IPS-11a (cell line): ENCODE measurements around the gene HK1.

Experiments
- H3K4me3 ChIP-seq: one replicate; pipeline ENCODE4 v1.5.1; 2013; ENCODE audit warnings: low read depth, low read length, control low read depth

The HK1 gene

DNA sequence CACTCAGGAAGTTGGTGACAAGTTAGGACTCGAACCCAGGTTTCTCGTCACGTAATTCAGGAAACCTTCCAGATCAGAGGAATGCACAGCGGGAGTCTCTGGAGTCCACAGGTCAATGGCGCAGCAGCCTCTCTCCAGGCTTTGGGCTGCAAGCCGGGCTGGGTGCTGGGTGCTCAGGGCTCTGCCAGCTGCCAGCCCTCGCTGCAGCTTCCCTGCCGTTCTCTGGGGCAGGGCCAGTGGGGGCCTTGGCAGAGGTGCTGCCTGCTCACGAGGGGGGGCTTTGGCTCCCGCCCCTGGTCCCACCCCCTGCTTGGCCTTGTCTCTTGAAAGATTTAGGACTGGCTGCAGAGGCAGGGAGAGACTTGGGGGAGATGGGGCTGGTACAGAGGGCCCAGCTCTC is 138.4 kb downstream of the HK1 start, which contains the start of gene TACR2:
TACR2 (minus strand) TSS at position 224 of the 400 bp plus-strand sequence. CDS start 595 bp downstream, outside the sequence.
- no peak within 1 kb of the TSS for H3K4me3 ChIP-seq

DNA sequence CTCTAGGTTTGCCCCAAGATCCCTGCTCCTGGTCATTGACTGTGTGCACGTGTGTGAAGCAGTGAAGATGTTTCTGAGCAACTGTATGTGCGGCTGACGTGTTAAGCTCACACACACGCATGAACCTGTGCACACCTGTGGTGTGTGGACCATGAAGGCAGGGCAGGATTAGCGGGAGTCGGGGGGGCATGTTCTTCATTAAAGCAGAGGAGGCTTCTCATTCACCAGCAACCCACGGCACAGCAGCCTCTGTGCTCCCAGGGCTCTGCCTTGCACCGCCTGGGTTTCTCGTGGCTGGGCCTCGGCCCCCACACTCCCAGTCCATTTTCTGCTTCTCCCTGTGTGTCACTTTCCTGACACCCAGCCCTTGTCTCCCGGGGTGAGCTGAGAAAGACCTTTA is 139.2 kb downstream of the HK1 start:
- H3K4me3 ChIP-seq, result no peak overlapping the region

DNA sequence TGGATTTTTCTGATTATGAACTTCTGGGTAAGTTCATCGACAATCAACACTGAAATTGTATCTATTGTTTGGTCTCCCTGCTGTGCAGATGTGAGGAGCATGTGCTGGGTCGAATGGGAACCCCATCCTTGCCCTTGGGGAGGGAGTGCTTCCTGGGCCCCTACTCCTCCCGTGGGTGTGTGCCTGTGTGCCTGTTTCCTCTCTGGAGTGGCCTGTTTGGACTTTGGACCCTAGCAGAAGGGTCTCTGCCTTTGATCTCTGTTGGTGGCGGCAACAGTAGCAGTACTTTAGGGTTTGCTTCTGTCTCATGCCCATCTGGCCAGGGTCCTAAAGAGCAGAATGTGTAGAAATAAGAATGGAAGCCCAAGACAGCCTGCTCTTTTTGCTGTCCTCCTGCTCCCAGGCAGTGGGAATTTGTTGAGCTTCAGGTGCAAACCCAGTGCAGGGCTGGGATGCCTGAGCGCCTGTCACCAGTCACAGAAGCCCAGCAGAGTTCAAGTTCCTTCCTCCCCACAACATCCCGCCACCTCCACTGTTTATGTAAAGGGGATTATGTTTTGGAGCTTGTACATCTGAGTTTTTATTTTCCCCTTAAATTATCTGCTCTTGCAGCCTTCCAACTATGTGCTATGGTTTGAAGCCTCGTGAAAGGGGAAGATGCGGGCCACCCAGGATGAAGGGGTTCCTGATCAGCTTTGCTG is 139.9 kb downstream of the HK1 start:
- H3K4me3 ChIP-seq, result no peak overlapping the region

DNA sequence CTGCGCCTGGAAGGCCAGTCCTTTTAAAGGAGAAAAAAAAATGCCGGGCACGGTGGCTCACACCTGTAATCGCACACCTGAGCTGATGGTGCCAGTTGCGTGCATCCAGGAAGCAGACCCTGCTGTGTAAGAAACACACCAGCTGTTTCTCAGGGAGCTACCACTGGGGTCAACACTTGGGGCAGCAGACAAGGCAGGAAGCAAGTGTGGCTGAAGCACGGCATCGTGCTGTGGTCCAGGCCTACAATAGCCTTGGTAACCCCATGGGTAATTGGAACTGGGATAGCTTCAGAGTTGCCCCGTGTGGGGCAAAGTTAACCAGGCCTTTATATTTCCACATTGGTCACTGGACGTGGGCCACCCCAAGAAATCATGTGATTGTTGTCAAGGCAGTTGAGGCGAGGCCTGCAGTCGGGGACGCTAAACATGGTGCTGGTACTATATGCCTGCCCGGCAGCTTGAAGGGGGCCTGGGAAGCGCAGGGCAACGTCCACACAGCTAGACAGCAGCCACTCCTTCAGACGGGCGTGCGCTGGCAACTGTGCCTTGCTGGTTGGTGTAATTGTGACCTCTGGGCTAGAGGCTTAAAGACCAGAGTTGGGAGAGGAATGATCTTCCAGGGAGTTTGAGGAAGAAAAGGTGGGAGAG is 140.9 kb downstream of the HK1 start:
- H3K4me3 ChIP-seq, result no peak overlapping the region

DNA sequence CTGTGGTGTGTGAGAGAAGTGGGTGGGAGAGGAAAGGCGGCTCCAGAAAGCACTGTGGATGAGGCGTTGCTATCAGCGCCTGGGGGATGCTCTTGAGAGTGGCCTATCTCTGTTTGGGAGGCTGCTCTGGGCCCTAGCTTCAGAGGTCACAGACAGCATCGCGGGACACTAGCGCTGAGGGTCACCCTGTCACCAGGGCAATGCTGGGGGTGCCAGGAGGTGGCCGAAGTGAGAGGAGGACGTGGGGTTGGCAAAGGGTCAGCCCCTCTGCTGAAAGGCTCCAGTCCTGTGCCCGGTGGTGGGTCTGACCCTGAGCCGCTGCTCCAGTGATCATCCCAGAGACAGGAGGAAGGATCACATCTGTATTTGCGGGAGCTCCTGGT is 141.4 kb downstream of the HK1 start:
- H3K4me3 ChIP-seq, result no peak overlapping the region

DNA sequence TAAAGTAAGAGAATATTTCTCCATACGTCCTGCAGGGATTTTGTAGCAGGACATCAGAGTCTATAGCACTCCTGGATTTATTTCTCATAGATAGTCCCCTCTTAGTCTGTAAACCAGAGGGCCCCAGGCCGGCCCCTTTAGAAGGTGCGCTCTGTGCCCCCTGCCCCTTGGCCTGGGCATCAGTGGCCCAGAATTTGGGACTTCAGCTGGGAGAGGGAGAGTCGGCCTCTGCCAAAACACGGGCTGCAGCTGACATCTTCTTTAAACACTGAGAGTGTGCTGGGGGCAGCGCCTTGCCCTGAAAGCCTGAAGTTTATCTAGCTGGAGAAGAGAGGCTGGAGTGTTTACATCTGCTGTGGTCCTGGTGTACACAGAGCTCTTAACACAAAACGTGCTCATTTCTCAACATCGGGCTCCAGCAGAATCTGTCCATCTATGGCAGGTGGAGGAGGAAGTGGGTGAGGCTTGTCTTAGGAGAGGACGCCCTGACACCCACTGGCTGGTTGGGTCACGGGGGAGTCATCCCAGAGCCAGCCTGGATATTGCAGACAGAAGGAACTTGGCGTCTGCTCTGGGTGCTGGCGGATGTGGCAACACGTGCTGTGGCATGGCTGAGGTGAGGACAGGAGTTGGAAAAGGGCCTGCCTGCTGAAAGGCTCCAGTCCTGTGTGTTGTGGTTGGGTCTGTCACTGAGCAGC is 143.5 kb downstream of the HK1 start:
- no peak overlapping the region for H3K4me3 ChIP-seq

DNA sequence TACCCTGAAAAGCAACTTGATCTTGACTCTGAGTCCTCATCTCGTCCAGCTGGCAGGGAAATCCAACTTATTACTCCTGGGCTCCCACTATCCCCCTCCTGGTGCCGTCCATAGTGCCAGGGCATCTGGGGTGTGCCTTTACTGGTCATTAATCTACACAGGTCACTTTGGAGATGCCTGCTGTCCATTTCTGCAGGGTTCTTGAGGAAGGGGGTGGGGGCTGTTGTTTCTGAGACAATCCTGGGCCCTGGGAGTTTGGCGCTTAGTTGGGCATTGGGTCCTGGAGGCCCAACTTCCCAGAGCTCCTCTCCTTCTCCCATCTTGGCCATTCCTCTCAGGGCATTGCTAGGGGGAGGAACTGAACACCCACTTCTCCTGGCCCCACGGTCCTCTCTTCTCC is 144.4 kb downstream of the HK1 start:
- H3K4me3 ChIP-seq, result no peak overlapping the region

DNA sequence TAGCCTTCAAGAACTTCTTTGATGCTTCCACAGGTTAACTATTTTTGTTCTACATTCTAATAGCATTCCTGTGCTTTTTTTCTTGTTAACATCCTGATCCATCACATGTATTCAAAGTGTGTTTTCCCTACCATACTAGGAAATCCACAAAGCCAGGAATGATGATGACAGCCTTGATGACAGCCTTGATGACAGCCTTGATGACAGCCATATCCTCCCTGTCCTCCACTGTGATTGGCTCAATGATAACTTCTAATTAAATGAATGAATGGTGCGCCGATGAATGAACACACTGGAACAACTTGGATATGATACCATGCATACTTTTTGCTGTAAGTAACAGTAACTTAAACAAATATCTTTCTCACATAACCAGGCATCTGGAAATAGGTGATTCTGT is 146.7 kb downstream of the HK1 start:
- H3K4me3 ChIP-seq, result no peak overlapping the region

DNA sequence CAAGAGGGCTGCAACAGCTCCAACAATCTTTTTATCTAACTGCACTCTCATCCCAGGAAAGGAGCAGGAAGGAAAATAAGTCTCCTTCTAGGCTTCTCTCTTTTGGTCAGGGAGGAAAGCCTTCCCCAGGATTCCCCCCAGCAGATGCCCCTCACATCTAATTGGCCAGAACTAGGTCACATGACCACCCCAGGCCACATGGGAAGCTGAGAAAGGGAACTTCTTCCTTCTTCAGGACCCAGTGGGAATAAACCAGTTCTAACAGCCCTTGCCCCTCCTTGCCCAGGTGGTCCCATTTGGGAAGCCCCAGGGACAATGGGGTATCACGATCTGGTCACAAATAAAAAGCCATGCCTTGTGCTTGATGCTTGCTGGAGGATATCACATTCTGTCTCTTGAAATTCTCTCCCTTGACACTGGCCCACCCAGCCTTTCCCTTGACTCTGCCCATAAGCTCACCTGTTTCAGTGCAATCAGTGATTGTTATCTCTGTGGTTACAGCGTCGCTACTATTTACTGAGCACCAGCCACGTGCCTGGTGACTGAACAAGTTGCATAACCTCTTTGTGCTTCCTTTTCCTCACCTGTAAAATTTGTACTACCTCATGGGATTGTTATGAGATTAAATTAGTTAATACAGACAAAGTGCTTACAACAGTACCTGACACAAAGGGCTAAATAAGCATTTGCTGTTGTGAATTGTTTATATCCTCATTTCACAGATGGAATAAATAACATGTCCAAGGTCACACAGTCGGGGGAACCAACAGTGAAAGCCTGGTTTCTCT is 147.4 kb downstream of the HK1 start:
- no peak overlapping the region for H3K4me3 ChIP-seq

DNA sequence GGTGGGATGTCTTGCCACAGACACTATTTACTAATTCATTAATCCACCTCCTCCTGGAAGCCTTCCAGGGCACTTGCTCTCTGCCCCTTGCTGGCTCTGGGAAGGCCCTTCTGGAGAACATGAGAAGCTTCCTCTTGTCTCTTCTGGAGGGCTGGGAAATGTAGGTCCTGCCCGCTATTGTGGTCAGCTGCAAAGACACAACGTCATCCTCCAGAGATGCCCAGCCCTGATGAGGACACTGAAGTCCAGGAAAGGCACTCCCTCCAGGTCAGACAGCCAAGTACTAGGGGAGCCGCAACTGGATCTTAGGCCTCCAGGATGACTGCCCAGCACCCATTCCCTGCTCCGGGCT is 148.1 kb downstream of the HK1 start:
- H3K4me3 ChIP-seq, result no peak overlapping the region

DNA sequence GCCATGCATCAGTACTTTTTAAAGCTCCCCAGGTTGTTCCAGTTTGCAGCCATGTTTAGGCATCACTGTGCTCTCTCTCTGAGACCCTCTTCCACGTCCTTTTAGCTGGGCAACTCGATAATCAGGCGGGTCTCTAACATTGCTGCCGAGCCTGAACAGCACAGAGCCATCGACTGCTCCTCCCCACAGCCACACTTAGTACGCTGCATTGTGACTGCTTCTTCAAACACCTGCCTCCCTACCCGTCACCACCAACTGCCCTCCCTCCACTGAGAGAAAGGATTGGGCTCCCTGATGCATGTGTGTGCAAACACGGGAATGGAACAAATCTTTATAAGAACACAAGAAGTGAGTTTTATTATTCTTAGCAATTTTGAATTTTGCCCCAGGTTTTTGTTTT is 149.9 kb downstream of the HK1 start:
- H3K4me3 ChIP-seq, result no peak overlapping the region

DNA sequence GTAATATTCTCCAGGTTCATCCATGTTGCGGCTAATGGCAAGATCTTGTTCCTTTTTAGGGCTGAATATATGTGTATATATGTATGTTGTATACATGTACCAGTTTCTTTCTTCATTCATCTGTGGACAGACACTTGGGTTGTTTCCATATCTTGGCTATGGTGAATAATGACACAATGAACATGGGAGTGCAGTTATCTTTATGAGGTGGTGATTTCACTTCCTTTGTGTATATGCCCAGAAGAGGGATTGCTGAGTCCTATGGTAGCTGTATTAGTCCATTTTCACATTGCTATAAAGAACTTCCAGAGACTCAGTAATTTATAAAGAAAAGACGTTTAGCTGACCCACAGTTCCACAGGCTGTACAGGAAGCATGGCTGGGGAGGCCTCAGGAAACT is 155.9 kb downstream of the HK1 start:
- no peak overlapping the region for H3K4me3 ChIP-seq

DNA sequence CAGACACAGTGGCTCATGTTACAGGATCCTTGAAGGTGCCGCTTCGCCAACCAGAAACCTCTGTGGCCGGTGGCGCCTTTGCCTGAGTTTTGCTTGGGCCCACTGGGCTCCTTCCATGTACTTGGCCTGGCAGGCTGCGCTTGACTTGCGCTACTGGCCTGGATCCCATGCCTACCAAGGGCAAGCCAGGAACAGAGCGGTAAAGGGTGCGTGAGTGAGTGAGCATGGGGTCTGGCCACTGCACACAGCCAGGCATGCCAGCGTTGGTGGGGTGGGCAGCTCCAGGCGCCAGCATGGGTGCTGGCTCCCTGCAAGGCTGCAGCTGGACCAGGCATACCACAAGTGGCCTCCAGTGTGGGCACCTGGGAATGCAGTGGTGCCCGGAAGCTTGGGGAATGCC is 156.6 kb downstream of the HK1 start:
- no peak overlapping the region for H3K4me3 ChIP-seq

DNA sequence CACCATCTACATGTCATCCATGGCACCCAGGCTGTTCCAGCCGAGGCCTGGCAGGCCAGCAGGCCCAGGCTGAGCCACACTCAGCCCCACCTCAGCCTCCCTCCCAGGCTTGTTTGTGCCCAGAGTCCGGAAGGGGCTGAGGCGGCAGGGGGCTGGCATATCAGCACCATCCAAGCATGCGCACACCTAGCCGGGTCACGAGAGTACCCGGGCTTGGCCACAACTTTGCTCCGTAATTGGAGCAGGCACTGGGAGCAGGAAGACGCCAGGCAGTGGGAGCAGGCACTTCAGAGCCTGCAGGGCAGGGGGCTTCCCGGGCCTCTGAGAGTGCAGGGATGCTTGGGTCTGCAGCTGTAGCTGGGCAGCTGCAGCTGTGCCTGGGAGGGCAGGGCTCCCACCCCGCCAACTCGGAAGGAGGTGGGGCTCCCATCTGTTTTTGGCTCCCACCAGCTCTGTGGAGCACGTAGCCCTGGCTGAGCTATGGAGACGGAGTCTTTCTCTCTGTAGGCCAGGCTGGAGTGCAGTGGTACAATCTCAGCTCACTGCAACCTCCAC is 157.7 kb downstream of the HK1 start:
- no peak overlapping the region for H3K4me3 ChIP-seq

DNA sequence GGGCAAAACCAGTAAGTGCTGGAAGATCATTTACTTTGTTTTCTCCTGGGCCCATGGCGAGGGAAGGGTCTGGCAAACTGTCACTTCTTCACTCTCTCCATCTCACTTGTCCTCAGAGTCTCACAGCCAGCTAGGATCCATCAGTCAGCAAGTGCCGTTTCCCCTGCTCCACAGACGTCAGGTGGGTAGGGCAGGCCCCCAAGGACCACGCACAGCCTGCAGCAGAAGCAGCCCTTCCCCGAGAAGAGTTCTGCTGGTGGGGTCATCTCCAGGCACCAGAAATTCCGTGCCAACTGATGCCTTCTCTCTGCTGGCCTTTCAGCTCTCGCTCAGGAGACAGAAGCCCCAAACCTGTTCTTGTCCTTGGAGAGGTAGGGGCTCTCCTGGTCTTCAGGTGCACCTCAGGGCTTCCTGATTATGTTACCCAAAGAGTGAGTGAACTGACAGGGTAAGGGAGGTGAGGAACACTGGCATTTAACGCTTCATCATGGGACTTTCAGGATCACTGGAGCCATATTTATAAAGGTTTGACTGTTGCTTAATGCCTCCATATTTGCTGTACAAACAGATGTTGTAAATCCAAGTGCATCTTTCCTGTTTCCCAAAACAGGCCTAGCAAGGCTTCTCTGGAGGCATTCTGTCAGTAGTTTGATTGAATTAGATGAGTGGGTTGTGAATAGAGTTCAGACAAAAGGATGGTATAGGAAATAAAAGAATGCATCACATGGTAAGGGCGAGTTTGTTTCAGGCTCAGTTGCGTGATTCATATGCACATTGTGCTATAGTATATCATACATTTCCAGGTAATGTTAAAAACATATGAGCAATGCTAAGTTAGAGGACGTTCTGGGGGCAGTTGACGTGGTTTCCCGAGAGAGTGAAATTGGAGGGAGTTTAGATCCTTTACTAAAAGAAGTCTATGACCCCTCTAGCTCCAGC is 159.3 kb downstream of the HK1 start:
- no peak overlapping the region for H3K4me3 ChIP-seq

DNA sequence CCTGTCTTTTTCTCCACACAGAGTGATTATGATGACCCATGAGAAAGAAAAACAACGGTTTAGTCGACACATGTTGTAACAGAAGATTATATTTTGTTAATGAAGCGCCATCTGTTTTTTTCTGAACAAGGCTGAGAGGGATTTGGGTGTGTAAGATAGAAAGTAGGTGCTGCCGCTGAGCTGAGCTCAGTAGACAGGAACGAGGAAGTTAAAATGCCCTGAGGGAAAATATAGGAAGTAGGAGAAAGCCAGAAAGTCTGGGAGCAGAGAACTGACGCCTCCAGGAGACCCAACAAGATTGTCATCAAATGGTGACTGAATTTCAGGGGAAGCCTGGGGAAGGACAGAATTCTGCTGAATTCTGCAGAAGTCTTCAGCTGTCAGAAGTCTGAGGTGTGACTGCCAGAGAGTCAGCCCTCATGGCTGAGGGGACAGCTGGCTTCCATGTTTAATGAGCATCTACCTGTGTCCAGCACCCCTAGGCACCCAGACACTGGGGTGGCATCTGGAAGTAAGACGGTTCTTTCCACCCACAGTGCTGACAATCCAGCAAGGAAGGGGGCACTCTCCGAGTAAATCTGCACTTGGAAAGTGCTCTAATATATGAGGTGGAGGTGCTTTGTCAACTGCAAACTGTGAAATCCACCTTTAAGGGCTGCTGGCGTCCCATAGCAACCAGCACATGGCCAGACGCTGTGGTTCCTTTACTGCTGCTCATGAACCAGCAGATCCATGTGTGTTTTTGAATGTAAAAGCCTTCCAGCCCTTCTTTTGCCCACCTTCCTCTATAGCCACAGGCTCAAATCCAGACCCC is 160.4 kb downstream of the HK1 start:
- no peak overlapping the region for H3K4me3 ChIP-seq

DNA sequence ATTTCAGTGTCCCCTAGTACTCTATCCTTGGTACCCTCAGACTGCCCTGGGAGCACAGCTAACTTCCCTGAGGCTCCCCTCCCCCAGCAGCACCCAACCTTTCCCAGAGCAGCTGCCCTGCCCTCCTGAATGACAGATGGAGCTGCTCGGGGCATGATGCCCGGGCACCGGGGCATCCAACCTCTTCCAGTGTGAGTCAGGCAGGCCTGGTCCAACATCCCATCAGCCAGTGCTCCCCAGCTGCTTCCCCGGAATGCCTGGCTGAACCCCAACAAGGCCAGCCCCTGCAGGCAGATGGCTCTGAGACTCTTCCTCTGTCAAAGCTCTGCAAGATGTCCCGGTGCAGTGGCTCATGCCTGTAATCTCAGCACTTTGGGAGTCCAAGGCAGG is 161.0 kb downstream of the HK1 start:
- H3K4me3 ChIP-seq, result no peak overlapping the region

DNA sequence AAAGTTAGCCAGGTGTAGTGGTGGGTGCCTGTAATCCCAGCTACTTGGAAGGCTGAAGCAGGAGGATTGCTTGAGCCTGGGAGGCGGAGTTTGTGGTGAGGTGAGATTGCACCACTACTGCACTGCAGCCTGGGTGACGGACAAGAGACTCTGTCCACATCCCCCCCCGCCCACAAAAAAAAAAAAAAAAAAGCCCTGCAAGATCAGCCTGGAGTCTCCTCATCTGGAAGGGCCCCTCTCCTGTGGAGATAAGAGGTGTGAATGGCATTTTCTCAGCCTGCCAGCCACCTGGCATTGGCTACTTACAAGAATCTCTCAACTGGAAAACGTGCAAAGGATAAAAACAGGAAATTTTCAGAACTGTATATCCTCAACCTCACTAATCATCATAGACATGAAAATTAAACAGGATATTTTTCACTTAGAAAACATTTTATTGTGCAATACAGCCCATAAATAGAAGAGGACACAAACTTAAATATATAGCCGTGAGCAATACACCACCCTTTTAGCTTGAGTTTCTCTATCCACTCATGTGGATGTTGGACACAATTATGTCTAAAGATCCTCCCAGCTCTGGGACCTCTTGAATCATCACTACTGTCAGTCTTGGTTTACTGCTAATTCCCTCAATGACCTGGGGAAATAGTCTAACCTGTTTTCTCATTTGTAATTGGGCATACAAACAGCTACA is 161.7 kb downstream of the HK1 start:
- H3K4me3 ChIP-seq, result no peak overlapping the region

DNA sequence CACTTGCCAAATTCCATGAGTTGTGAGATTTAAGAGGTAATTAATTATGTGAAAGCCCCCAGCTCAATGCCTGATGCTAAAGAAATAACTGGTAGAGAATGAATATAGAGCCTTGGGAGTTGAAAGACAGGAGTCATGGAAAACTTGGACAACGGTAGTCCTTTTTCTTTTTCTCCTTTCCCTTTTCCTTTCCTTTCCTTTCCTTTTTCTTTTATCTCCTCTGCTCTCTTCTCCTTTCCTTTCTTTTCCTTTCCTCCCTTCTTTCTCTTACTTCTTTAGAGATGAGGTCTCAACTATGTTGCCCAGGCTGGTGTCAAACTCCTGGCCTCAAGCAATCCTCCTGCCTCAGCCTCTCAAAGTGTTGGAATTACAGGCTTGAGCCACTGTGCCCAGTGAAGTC is 165.1 kb downstream of the HK1 start:
- H3K4me3 ChIP-seq, result no peak overlapping the region
